Right renal cortex interstitium (tissue), 3 donors: ENCODE results near the gene SEPTIN10. TPM values are rescaled to one million over a fixed set of nuclear protein-coding genes. Genes with fewer than 3 reads are reported as not detected.

Experiments
- DNase-seq, 3 donors: peaks; one replicate each; pipeline ENCODE4 v3.0.0-alpha.2; 2013; ENCODE audit warnings: low read depth in 3 of 3, low spot score in 2 of 3
- polyA plus RNA-seq, 3 donors: library from polyadenylated mRNA; unstranded; fragments of 120-200 nt; gene quantifications; one replicate each; pipeline ENCODE4 v1.2.1, GENCODE V29; 2013; ENCODE audit not compliant: insufficient read length in 3 of 3

The SEPTIN10 gene
- polyA plus RNA-seq, 3 donors: 114 to 116 (median 115) TPM

- DNase-seq: no peak
Observed at GRCh38 chr2:109501461-109501860, 112.3 kb downstream of the SEPTIN10 start.

DNA sequence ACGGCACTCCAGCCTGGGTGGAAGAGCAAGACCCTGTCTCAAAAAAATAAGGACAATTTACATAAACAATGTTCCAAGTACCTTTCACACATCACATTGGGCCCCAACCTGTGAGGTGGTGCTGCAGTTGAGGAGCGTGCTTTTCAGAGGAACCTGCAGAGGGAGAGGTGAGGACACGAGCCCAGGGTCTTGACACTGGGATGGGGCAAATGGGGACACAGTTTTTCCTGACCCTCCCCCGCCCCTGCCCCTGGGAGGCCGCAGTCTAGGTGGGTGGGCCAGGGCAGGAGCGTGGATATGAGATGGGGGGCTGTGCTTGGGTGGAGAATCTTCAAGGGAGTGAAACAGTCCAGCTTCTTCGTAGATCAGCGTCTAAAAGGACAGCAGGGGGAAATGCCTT, 112.9 kb downstream of the SEPTIN10 start:
- no peak for DNase-seq

DNA sequence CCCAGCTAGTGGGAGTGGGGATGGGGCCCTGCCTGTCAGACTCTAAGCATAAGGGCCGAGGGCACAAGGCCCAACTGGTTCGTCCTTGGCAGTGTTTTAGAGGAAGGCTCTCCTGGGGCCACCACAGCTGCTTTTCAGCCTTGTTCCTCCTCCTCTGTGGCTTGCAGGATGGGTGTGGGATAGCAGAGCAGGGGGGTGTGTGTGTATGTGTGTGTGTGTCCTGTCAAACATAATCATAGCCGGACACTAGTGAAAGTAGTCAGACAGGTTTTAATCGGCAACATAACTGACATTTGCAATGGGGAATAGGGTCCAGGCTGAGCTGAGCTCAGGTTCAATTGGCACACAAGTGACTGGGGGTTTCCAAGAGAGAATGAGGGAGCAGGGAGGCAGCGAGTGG, 114.2 kb downstream of the SEPTIN10 start:
- no peak for DNase-seq

DNA sequence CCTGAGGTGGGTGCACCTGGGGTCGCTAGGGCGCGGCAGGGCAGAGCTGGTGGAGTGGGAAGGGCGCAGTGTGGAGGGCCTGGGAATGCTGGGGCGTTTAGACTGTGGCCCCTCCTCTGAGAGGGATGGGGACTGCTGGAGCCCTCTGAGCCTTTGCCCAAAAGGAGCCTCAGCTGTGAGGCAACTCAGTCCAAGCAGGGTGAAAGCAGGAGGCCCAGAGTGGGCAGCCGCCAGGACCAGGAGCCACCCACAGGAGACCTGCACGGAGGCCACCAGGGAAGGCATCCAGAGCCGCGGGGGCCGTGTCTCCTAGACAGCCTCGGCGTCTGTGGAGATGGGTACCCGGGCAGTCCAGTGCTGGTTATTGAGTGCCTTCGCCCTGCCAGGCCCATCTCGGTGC, 114.9 kb downstream of the SEPTIN10 start:
- no peak for DNase-seq

- peak in 1 of 3 donors; percentile 18 for DNase-seq
Observed at GRCh38 chr2:109497911-109498870, 115.6 kb downstream of the SEPTIN10 start.

GRCh38 chr2:109497463-109497862, 116.3 kb downstream of the SEPTIN10 start:
- peak in 1 of 3 donors; percentile 16 for DNase-seq

- no peak for DNase-seq
Observed at GRCh38 chr2:109494351-109494750, 119.4 kb downstream of the SEPTIN10 start.

- no peak for DNase-seq
Observed at GRCh38 chr2:109493176-109493935, 120.4 kb downstream of the SEPTIN10 start.

Other genes starting within 250 kb of the SEPTIN10 start
- 10 to 100 TPM; 16.7 to 19.8 (median 18.2) TPM for gene SOWAHC, start 398 bp upstream of the SEPTIN10 start, polyA plus RNA-seq
- gene RGPD5, start 180.3 kb upstream of the SEPTIN10 start, polyA plus RNA-seq: 10 to 100 TPM in 2 of 3 donors, 1 to 10 TPM in 1; 8.7 to 15.3 (median 10.4) TPM